Fibroblast of peridontal ligament (primary cell): ENCODE data around the gene CLIP1.
"Not testable (repeated sequence)": the region's sequence is repeated elsewhere in the genome, so short reads cannot be mapped to it uniquely, and the experiment has no call there.

ENCODE experiments used
- DNase-seq: peaks from one replicate; pipeline ENCODE4 v3.0.0-alpha.2; 2010; ENCODE audit errors: extremely low read depth

Gene CLIP1

DNA sequence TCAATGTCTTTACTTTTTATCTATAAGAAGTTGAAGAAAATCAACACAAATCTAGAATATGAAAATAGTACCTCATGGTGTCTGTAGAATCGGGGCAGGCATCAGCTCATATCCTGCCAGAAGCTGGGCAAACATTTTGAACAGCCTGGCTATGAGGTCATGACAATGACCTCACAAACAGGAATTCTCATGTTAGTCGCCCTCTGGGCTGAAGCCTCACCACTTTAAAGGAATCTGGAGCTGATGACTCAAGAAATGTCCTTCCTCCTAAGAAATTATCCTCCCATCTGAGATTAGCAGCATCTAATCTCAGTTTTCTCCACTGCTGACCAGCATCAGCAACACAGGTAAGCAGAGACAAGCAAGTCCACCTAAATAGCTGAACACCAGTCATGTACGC lies 27.1 kb downstream of the CLIP1 start:
- peak; percentile 81 for DNase-seq

DNA sequence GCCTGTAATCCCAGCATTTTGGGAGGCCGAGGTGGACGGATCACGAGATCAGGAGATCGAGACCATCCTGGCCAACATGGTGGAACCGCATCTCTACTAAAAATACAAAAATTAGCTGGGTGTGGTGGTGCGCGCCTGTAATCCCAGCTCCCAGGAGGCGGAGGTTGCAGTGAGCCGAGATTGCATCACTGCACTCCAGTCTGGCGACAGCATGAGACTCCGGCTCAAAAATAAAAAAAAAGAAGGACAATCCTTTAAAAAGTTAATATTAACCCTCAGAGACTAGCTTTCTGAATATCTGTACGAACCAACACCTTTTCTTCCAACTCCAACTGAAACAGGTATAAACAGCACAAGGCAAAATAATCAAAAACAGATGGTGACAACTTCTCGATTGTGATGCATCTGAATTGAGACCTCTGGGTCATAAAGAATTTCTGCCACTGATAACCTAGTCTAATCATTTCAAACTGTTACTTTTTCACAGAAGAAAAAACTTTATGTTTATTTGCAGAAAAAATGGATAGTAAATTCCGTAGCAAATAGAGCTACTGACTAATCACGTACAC lies 27.8 kb downstream of the CLIP1 start:
- DNase-seq = no peak

GRCh38 chr12:122393817-122394216 lies 28.7 kb downstream of the CLIP1 start:
- no peak for DNase-seq

GRCh38 chr12:122392411-122392810 lies 30.1 kb downstream of the CLIP1 start:
- DNase-seq = no peak

DNA sequence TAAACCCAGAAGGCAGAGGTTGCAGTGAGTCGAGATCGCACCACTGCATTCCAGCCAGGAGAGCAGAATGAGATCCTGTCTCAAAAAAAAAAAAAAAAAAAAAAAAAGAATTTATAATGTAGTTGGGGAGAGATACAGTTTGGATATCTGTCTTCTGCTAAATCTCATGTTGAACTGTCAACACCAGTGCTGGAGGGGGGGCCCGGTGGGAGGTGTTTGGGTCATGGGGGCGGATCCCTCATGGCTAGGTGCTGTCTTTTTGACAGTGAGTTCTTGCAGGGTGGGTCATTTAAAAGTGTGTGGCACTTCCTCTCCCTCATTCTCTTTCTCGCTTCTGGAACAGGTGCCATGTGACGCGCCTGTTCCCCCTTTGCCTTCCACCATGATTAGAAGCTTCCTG lies 32.8 kb downstream of the CLIP1 start:
- DNase-seq = no peak

GRCh38 chr12:122387887-122388286 lies 34.6 kb downstream of the CLIP1 start:
- no peak for DNase-seq

DNA sequence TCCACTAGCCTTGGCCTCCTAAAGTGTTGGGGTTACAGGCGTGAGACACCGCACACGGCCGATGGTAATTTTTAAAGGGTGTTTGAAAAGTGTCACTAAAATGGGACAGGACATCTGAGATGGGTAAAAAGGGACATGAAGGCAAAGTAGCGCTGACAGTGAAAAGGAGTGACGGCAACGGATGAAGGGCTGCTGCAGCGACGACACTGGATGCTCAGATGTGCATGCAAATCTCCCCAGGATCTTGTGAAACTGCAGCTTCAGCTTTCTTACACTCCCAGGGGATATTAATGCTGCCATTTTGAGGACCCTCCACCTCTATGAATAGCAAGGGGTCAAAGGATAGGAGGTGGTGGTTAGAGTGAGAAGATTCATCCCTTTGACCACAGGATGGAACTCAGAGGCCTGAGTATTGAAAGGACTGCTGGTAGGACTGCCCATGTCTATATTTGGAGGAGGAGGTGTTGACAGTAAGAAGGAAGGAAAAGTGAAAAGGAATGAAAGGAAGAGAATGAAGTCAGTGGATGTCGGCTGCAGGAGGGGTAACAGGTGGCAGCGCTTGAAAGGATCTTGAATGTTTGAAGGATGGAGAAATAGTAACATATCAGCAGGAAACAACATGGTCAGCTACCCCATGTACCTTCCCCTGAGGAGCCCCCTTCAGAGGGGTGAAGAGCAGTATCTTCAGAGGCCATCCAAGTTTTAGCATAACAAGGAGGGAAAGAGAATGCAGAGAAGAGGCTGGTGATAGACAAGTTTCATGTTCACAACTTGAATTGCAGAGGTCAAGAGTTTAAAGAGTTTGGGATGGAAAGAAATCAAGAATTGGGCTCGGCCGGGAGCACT lies 37.1 kb downstream of the CLIP1 start:
- DNase-seq = no peak

- DNase-seq = no peak
Measured at GRCh38 chr12:122382919-122383350, 39.5 kb downstream of the CLIP1 start.

GRCh38 chr12:122381021-122381420 lies 41.4 kb downstream of the CLIP1 start:
- no peak for DNase-seq

GRCh38 chr12:122376751-122377150 lies 45.7 kb downstream of the CLIP1 start:
- DNase-seq = not testable (repeated sequence)

DNA sequence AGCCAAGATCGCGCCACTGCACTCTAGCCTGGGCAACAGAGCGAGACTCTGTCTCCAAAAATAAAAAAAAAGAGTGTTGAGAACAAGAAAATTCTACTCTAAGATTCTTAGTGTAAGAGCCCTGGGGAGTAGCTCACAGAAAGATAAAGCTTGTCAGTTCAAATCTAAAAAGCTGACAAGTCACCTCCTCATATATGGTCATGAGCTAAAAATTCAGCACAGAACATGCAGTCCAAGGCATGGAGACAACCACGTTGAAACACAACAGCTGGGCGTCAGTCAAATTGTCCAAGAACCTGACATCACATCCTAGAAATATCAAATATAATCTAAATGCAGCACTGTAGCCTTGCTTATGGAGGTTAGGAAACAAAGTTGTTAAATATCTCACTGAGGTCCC lies 47.8 kb downstream of the CLIP1 start:
- no peak for DNase-seq

GRCh38 chr12:122371475-122372045 lies 50.9 kb downstream of the CLIP1 start:
- DNase-seq = no peak

DNA sequence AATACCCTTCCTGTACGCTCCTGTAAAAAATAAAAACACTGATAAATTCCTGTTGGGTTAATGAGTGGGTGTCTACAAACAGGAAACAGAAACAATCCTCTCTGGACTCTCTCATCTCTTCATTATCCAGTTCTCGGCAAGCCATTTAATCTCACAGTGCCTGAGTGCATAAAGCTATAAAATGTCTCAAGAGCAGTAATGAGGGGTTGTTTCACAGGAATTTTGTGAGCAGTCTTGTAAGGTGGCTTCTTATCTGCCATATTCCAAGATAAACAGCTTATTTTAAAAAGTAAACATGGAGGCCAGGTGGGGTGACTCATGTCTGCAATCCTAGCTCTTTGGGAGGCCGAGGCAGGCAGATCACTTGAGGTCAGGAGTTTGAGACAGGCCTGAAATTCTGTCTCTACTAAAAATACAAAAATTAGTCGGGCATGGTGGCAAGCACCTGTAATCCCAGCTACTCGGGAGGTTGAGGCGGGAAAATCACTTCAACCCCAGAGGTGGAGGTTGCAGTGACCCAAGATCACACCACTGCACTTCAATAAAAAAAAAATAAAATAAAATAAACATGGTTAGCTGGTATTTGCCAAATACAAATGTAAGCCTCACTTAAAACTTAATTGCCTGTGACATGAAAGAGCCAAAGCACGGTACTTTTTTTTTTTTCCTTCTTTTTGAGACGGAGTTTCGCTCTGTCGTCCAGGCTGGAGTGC lies 54.0 kb downstream of the CLIP1 start:
- DNase-seq = peak; percentile 25

DNA sequence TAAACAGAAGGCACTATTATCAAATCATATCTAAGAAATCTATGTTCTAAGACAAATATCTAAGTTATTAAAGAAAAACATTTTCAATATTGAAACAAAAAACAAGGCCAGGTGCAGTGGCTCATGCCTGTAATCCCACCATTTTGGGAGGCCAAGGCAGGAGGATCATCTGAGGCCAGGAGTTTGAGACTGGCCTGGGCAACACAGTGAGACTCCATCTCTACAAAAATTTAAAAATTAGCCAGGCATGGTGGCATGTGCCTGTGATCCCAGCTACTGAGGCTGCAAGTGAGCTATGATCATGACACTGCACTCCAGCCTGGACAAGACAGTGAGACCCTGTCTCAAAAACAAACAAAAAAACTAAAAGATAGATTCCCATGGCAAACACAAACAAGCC lies 54.8 kb downstream of the CLIP1 start:
- DNase-seq = not testable (repeated sequence)

DNA sequence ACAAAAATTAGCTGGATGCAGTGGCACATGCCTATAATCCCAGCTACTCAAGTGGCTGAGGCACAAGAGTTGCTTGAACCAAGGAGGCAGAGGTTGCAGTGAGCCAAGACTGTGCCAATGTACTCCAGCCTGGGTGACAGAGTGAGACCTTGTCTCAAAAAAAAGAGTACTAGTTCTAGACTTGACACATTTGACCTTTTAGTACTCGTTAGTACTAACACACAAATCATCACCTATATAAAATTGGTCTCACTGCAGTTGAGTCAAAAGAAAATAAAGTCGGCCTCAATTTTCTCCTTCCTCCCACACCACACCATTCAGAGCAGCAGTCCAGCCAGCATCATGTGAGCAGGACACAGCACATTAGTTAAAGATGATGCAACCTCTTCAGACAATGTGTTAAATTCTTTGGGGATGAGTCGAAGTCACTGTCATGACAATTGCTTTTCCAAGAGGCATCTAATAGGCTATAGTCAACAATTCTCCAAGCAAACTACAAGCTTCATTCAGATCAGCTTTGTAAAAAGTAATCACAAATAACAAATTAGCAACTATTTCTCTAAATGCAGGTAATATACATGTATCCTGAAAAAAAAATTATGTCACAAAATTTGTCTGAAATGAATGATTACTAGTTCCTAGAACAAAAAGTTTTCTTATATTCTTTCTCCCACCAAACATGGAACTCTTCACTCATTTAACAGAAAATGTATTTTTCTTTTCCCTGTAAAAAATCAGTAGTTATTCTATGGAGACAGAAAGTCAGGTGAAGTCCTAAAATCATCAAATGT lies 55.6 kb downstream of the CLIP1 start:
- peak; percentile 84 for DNase-seq

DNA sequence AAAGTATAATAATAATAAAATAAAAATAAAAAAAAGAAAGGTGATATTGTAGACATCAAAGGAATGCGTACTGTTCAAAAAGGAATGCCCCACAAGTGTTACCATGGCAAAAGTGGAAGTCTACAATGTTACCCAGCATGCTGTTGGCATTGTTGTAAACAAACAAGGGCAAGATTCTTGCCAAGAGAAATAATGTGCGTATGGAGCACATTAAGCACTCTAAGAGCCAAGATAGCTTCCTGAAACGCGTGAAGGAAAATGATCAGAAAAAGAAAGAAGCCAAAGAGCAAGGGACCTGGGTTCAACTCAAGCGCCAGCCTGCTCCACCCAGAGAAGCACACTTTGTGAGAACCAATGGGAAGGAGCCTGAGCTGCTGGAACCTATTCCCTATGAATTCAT lies 57.2 kb downstream of the CLIP1 start:
- peak; percentile 58 for DNase-seq

DNA sequence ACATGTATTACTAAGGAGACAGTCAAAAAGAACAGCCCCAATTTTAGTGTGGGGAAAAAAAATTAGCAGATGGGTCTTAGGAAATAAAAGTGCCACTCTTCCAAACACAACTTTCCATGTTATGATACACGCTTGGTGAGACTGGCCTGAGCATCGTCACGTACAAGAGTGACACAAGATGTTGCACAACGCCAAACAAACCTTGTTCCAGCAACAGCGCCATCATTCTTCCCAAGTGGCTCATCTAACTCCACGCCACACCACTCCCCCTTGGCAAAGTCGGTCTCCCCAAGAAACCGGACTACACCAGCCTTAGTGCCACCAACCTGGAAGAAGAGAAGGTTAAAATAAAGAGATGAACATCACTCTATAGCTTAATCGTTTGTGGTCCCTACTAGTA lies 58.7 kb downstream of the CLIP1 start:
- DNase-seq = no peak

- no peak for DNase-seq
Measured at GRCh38 chr12:122362755-122363154, 59.7 kb downstream of the CLIP1 start.

GRCh38 chr12:122358403-122358802 lies 64.1 kb downstream of the CLIP1 start:
- DNase-seq = not testable (repeated sequence)

DNA sequence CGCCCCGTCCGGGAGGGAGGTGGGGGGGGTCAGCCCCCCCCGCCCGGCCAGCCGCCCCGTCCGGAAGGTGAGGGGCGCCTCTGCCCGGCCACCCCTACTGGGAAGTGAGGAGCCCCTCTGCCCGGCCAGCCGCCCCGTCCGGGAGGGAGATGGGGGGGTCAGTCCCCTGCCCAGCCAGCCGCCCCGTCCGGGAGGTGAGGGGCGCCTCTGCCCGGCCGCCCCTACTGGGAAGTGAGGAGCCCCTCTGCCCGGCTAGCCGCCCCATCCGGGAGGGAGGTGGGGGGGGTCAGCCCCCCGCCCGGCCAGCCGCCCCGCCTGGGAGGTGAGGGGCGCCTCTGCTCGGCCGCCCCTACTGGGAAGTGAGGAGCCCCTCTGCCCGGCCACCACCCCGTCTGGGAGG lies 64.9 kb downstream of the CLIP1 start:
- DNase-seq = not testable (repeated sequence)

GRCh38 chr12:122356991-122357390 lies 65.5 kb downstream of the CLIP1 start:
- not testable (repeated sequence) for DNase-seq
